AG04449 (cell line): ENCODE data around the gene GAL3ST3.
A peak's percentile ranks its signal among the peaks of the same experiment; 100 is the strongest.

Source experiments
- CTCF ChIA-PET: fragments of 350-600 bp; formaldehyde crosslinking; extraction: SDS; loops from one replicate; lab custom pipeline; 2021; ENCODE audit warnings: antibody characterized with exemption; lab: Yijun Ruan, JAX
- POLR2A ChIA-PET: fragments of 400-600, 350-600 bp; formaldehyde crosslinking; extraction: SDS; loops from one replicate; lab custom pipeline; 2020; ENCODE audit warnings: antibody characterized with exemption, inconsistent platforms; lab: Yijun Ruan, JAX
- DNase-seq: peaks from one replicate; pipeline ENCODE4 v3.0.0-alpha.2; 2010; ENCODE audit warnings: low read depth, low spot score
- H3K4me3 ChIP-seq: 2 replicates; pipeline ENCODE4 v1.5.1; 2011; ENCODE audit warnings: low read depth, mild to moderate bottlenecking, control low read depth, low read length
- TF ChIP-seq, protein P1 (sequence below): IDR thresholded peaks from one replicate; pipeline ENCODE4 v1.5.1; 2011; ENCODE audit warnings: mild to moderate bottlenecking, moderate library complexity, low read length, control low read depth, inconsistent platforms; ENCODE audit not compliant: insufficient read depth; ENCODE audit errors: missing control alignments

The GAL3ST3 gene

DNA sequence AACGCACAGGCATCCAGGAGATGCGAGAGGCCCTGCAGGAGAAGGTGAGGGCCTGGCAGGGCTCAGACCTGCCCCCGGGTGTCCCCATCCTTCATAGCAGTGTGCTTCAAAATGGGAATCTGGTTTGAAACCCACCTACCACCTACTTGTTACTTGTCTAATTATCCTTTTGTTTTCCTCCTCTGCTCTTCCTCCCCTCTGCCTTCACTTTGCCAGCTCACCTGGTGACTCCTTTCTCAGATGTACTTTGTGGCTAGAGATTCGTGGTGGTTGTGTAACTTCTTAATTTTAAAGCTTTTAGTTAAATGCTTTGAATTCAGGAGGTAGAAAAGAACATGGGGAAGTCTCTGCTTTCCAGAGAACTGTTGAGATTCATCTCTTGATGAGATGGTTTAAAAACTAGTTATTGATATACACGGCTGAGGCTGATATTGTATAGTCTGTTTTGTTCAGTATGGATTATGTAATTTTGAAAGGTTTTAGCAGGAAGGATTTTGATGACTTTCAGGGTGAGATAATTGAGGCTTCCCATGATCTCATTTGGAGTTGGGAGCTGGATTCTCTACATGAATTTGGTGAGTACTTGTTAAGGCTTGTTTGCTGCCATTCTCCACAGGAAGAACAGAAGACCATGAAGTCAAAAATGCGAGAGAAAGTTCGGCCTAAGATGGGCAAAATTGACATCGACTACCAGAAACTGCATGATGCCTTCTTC, 11.2 kb upstream of the GAL3ST3 start:
- ChIA-PET CTCF (interaction anchor here (0.8 to 12.6 kb wide), 7 partner anchors 6 to 162 kb away, joined by 3 to 345 read pairs (median 4); partner anchors contain the start of gene GAL3ST3), POLR2A (no interaction called here)
- TF ChIP-seq, protein P1, sequence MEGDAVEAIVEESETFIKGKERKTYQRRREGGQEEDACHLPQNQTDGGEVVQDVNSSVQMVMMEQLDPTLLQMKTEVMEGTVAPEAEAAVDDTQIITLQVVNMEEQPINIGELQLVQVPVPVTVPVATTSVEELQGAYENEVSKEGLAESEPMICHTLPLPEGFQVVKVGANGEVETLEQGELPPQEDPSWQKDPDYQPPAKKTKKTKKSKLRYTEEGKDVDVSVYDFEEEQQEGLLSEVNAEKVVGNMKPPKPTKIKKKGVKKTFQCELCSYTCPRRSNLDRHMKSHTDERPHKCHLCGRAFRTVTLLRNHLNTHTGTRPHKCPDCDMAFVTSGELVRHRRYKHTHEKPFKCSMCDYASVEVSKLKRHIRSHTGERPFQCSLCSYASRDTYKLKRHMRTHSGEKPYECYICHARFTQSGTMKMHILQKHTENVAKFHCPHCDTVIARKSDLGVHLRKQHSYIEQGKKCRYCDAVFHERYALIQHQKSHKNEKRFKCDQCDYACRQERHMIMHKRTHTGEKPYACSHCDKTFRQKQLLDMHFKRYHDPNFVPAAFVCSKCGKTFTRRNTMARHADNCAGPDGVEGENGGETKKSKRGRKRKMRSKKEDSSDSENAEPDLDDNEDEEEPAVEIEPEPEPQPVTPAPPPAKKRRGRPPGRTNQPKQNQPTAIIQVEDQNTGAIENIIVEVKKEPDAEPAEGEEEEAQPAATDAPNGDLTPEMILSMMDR, result no peak
- no peak for DNase-seq
- no peak overlapping the region for H3K4me3 ChIP-seq

DNA sequence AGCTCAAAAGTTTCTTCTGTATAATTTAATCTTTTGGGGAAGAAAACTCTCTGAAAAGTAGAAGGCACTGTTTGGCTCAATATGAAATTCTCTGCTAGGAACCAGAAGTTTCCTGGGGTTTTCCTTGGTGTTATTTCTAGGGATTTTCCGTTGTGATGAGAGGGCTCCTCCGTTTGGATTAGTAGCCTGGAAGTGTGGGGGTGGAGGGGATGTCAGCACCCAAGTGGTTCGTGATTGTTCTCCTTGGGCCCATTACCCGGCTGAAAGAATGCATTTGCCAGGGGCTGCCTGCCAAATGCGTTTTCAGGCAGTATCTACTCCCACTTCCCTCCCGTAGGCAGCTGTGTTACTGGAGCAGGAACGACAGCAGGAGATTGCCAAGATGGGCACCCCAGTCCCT, 7.5 kb upstream of the GAL3ST3 start:
- POLR2A ChIA-PET, result no interaction called here
- CTCF ChIA-PET, result interaction anchor here (0.7 to 12.6 kb wide), 3 partner anchors 9 to 166 kb away, joined by 3 to 345 read pairs (median 52); no protein-coding TSS in a partner anchor
- TF ChIP-seq, protein P1, result no peak
- H3K4me3 ChIP-seq, result no peak overlapping the region
- no peak for DNase-seq

DNA sequence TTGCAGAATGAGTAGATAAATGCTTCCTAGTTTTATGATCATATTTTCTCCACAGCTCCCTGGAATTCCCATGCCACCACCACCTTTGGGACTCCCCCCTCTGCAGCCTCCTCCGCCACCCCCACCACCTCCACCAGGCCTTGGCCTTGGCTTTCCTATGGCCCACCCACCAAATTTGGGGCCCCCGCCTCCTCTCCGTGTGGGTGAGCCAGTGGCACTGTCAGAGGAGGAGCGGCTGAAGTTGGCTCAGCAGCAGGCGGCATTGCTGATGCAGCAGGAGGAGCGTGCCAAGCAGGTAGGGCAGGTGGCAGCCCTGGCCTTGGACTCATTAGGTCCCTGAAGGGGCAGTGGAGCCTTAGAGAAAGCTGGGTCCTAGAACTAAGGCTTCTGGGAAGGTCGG, 6.1 kb upstream of the GAL3ST3 start:
- ChIA-PET POLR2A (interaction anchor here (1.0 kb wide), 1 partner anchor 15 kb away, joined by 3 read pairs; the partner anchor contains the start of gene PACS1), CTCF (interaction anchor here (6.2 to 12.6 kb wide), 2 partner anchors 11 kb away, joined by 52 to 345 read pairs; no protein-coding TSS in a partner anchor)
- H3K4me3 ChIP-seq, result no peak overlapping the region
- no peak for DNase-seq
- TF ChIP-seq, protein P1, result no peak

DNA sequence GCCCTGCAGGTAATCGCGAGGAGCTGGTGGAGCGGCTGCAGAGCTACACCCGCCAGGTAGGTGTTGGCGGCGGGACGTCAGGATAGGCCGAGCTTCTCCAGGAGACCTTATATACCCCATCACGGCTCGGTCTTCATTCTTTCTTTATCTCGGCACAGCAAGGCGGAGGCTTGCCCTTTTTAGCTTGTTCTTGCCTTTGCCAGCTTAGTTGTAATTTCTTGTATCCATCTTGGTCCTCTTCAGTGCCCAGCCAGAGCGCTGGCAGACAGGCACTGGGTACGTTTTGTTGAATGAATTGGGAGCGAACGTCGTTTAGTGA, 3.7 kb upstream of the GAL3ST3 start:
- ChIA-PET POLR2A (interaction anchor here (0.9 to 1.7 kb wide), 3 partner anchors 10 to 12 kb away, joined by 3 to 6 read pairs (median 3); no protein-coding TSS in a partner anchor), CTCF (interaction anchor here (1.1 to 12.6 kb wide), 11 partner anchors 8 to 341 kb away, joined by 3 to 345 read pairs (median 6); partner anchors contain the start of genes CATSPER1 and FIBP)
- DNase-seq, result no peak
- peak overlapping the region; percentile 95 for H3K4me3 ChIP-seq
- TF ChIP-seq, protein P1, result no peak

DNA sequence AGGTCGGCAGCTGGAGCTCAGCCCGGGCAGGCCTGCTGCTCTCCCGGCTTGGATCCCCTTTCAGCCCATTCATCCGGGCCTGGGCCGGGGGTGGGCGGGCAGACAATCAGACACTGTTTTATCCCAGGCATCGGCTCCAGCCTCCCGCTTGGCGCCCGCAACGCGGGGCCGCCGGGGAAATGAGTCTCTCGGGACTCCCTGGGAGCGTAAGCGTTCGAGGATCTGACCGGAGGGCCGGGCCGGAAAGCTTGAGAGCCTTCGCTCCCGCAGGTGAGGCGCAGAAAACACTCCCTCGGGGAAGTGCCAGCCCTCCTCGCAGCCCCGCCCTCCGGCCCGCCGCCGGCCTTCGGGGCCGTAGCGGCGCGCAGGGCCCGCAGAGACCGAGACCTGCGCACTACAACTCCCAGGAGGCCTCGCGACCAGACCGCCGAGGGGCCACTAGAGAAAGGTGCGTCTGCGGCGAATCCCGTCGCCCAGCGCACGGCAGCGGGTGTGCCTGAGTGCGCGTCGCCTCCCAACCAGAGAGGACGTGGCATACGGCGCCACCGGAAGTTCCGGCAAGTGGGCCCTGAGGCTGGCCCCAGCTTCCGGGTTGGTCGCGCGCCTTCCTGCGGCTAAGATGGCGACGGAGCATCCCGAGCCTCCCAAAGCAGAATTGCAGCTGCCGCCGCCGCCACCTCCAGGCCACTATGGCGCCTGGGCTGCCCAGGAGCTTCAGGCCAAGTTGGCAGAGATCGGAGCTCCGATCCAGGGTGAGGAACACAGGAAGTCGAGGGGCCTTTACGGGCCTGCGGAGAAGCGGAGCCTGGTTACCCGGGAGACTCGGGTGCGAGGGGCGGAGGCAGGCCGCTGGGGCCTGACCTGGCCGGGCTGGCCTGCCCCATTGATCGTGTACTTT, 3.1 kb upstream of the GAL3ST3 start, which contains the start of gene SF3B2:
TSS of gene SF3B2 (plus strand) at position 599 of the 898 bp plus-strand sequence. CDS start at position 620, 21 bp downstream.
- ChIA-PET POLR2A (interaction anchor here (0.6 to 1.7 kb wide), 6 partner anchors 11 to 47 kb away, joined by 3 to 6 read pairs (median 3); no protein-coding TSS in a partner anchor), CTCF (interaction anchor here (1.1 to 12.6 kb wide), 10 partner anchors 8 to 341 kb away, joined by 3 to 345 read pairs (median 7); partner anchors contain the start of genes CATSPER1 and FIBP)
- TF ChIP-seq, protein P1, result no peak
- peak; percentile 84 for DNase-seq
- H3K4me3 ChIP-seq, result peak within 1 kb of the TSS; percentile 95
